HG02763 (cell line): ENCODE data around the gene RPUSD4.

Experiments used
- ATAC-seq: cut with Tn5 transposase; IDR thresholded peaks from one replicate; pipeline ENCODE4 v1.9.1; 2021; ENCODE audit warnings: mild to moderate bottlenecking, moderate library complexity; ENCODE audit not compliant: unreplicated experiment

RPUSD4 gene

GRCh38 chr11:126158054-126158791 lies 53.2 kb downstream of the RPUSD4 start:
- ATAC-seq: no peak

- no peak for ATAC-seq
These were observed 54.0 kb downstream of the RPUSD4 start for GRCh38 chr11:126157326-126158030.

DNA sequence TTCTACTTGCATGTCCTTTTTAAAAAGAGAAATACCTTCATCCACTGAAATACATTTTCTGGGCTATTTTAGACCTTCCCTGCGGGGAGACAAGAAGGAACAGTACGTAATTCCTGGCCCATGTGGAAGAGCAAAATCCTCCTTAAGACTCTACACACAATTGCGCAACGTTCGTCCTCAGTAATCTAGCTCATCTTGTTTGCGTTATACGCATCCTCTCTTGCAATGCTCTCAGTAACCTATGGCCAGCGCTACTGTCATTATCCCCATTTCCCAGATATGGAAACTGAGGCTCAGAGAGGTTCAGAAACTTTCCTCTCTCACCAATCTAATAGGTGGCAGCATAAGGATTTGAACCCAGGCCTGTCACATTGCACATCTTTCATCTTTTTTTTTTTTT lies 54.6 kb downstream of the RPUSD4 start:
- ATAC-seq: no peak

DNA sequence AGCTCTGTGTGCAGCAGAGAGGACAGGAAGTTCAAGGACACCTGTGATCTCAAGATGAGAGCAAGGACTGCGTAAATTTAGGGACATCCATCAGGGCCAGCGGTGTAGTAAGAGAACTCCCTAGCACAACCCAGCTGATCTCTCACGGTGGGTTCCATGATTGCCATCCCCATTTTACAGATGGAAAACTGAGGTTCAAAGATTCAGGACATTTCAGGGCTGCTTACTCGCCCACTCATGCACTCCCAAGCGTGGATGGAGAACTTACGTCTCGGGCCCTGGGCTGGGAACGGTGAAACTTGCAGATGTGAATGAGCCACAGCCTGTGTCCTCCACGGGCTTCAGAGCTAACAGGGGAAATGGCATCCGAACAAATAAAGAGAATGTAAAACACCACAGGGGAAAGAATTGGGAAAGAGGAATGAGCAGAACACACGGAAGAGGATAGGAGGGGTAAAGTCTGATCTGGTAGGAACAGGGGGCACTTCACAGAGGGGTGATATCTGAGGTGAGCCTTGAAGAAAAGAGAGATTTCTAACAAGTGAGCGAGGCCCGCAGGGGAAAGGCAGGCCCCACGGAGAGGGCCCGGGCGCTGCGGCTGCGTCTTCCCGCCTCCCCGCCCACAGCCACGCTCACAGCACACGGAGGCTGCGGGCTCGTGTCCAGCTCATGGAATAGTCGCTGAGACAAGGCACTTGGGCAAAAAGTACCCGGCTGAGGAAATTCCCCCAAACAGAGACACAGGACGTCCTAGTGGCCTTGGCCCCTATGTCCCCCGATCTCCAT lies 55.9 kb downstream of the RPUSD4 start:
- no peak for ATAC-seq

GRCh38 chr11:126154691-126155090 lies 56.8 kb downstream of the RPUSD4 start:
- ATAC-seq: no peak

GRCh38 chr11:126153972-126154371 lies 57.5 kb downstream of the RPUSD4 start:
- no peak for ATAC-seq

- no peak for ATAC-seq
These were observed 58.4 kb downstream of the RPUSD4 start for GRCh38 chr11:126153006-126153405.

GRCh38 chr11:126152586-126152985 lies 58.9 kb downstream of the RPUSD4 start:
- ATAC-seq: no peak

DNA sequence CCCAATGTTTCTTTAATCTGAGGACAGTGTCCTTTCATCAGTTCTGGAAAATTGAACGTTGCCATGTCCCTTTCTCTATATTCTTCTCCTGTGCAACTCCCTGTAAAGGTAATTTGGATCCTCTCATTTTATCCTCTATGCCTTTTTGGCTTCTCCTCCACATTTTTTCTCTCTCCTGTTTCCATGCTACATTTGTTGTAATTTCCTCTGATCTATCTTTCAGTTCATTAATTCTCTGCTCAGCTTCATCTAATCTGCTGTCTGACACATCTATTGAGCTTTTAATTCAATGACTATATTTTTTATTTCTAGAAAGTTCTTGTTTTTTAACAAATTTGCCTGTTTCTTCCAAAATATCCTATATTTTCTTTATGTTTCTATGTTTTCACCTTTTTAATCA lies 59.3 kb downstream of the RPUSD4 start:
- no peak for ATAC-seq
